Peyer's patch (tissue), 4 donors: Measurements from ENCODE around the gene ALDH3B1. TPM values are rescaled to one million over a fixed set of nuclear protein-coding genes. Genes with fewer than 3 reads are reported as not detected.

Experiments
- DNase-seq, 3 donors: peaks; one replicate each; pipeline ENCODE4 v3.0.0-alpha.2; 2017 to 2019
- H3K27ac ChIP-seq, 4 donors: fragments of 200-600 bp; sonication (generic); one replicate each; pipeline ENCODE4 v1.5.1; 2016 to 2019
- H3K27me3 ChIP-seq, 2 donors: fragments of 200-600 bp; sonication (generic); one replicate each; pipeline ENCODE4 v1.5.1; 2019
- H3K36me3 ChIP-seq, 3 donors: fragments of 200-600 bp; sonication (generic); one replicate each; pipeline ENCODE4 v1.5.1; 2016 to 2019
- H3K4me1 ChIP-seq, 4 donors: fragments of 200-600 bp; sonication (generic); one replicate each; pipeline ENCODE4 v1.5.1; 2016 to 2019
- H3K4me3 ChIP-seq, 4 donors: fragments of 200-600 bp; sonication (generic); 1 replicate in 3 of 4; 2 replicates in 1 of 4; pipeline ENCODE4 v1.5.1; 2016 to 2019; ENCODE audit warnings: mild to moderate bottlenecking in 1 of 4
- H3K9me3 ChIP-seq, 4 donors: fragments of 200-600 bp; sonication (generic); one replicate each; pipeline ENCODE4 v1.5.1; 2016 to 2019; ENCODE audit warnings: mild to moderate bottlenecking in 1 of 4
- POLR2A ChIP-seq, 2 donors: fragments of 450-650 bp; IDR thresholded peaks; one replicate each; pipeline ENCODE4 v1.5.1; 2017; ENCODE audit warnings: antibody characterized with exemption in 2 of 2, mild to moderate bottlenecking in 2 of 2, moderate library complexity in 2 of 2
- total RNA-seq, 4 donors: library from RNA; depleted of rRNA; stranded (reverse); fragments of >200 nt; gene quantifications; one replicate each; pipeline ENCODE4 v1.1.0, GENCODE V29; 2016
- TF ChIP-seq, protein P1 (sequence below), 6 experiments: fragments of 450-650 bp in 4 of 6; fragments of 200-600 bp in 2 of 6; sonication (generic) in 1 of 6; IDR thresholded peaks; one replicate each; pipeline ENCODE4 v1.5.1; 2017 to 2019; ENCODE audit warnings: antibody characterized with exemption in 6 of 6, mild to moderate bottlenecking in 3 of 6, moderate library complexity in 1 of 6

The ALDH3B1 gene
- total RNA-seq, 4 donors from 2014 or later = 14.9 to 53.5 (median 37.0) TPM

DNA sequence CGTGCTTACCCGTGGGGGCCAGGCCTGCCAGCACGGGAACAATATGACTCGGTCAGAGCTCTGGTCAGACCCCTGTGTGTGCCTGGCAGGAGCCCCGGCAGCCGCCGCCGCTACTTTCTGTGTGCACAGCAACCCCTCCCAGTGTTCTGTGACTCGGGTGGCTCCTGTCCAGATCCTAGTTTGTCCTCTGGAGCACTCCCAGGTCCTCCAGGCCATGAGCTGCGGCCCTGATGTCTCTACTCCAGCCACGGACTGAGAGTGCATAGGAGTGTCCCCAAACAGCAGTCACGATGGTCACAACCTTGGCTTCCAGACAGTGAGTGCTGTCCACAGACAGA is 23.6 kb downstream of the ALDH3B1 start:
- TF ChIP-seq, protein P1, sequence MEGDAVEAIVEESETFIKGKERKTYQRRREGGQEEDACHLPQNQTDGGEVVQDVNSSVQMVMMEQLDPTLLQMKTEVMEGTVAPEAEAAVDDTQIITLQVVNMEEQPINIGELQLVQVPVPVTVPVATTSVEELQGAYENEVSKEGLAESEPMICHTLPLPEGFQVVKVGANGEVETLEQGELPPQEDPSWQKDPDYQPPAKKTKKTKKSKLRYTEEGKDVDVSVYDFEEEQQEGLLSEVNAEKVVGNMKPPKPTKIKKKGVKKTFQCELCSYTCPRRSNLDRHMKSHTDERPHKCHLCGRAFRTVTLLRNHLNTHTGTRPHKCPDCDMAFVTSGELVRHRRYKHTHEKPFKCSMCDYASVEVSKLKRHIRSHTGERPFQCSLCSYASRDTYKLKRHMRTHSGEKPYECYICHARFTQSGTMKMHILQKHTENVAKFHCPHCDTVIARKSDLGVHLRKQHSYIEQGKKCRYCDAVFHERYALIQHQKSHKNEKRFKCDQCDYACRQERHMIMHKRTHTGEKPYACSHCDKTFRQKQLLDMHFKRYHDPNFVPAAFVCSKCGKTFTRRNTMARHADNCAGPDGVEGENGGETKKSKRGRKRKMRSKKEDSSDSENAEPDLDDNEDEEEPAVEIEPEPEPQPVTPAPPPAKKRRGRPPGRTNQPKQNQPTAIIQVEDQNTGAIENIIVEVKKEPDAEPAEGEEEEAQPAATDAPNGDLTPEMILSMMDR (IDR thresholded peaks at IDR 0.05) = no peak
- TF ChIP-seq POLR2A (IDR thresholded peaks at IDR 0.05) = no peak
- H3K27me3 ChIP-seq = no peaks in the 10 kb centered on the region
- no peak overlapping the region for H3K27ac ChIP-seq
- H3K36me3 ChIP-seq = peaks cover 0 to 22% (median 0%) of the 10 kb centered on the region in 3 donors
- H3K4me1 ChIP-seq = peaks cover 11 to 48% (median 24%) of the 10 kb centered on the region in 4 donors
- no peaks in the 10 kb centered on the region for H3K9me3 ChIP-seq
- no peak for DNase-seq
- H3K4me3 ChIP-seq = no peak overlapping the region

DNA sequence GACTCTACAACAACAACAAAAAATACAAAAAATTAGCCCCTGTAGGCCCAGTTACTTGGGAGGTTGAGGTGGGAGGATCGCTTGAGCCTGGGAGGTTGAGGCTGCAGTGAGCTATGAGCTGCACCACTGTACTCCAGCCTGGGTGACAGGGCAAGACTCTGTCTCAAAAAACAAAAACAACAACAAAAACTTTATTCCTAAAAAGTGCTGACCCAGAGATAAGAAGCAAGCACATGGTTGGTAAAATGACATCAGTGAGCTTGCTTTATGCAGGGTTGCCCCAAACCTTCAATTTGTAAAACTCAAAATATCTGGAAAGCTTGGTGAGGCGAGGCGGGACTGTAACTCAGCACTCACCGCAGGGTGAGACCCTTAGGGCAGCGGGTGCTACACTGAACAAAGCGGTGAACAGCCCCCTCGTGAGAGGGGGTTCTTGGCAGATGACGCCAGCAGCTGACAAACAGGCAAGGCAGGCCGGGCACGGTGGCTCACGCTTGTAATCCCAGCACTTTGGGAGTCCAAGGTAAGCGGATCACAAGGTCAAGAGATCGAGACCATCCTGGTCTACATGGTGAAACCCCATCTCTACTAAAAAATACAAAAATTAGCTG is 25.2 kb downstream of the ALDH3B1 start:
- Histone ChIP-seq H3K27ac (no peak overlapping the region), H3K36me3 (peaks cover 0 to 22% (median 0%) of the 10 kb centered on the region in 3 donors), H3K27me3 (no peaks in the 10 kb centered on the region), H3K4me3 (no peak overlapping the region), H3K9me3 (no peaks in the 10 kb centered on the region), H3K4me1 (peaks cover 11 to 51% (median 25%) of the 10 kb centered on the region in 4 donors)
- no peak for DNase-seq
- TF ChIP-seq, protein P1 (IDR thresholded peaks at IDR 0.05) = no peak
- TF ChIP-seq POLR2A (IDR thresholded peaks at IDR 0.05) = no peak

DNA sequence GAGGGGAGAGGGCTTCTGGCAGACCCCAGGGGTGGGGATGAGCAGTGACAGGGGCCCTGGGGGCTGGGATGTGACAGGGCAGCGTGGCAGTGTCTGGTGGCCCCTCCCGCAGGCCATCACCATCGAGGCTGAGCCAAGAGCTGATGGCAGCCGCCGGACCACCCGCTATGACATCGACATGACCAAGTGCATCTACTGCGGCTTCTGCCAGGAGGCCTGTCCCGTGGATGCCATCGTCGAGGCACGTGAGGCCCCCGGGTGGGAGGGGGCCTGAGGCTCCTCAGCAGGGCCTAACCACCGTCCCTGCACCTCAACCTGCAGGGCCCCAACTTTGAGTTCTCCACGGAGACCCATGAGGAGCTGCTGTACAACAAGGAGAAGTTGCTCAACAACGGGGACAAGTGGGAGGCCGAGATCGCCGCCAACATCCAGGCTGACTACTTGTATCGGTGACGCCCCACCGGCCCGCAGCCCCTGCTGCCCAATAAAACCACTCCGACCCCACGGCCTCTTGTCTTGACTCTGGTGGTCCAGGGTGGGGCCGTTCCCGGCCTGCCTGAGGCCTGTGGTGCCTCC is 26.1 kb downstream of the ALDH3B1 start:
- Histone ChIP-seq H3K36me3 (peaks cover 0 to 22% (median 0%) of the 10 kb centered on the region in 3 donors), H3K27ac (peak overlapping the region; percentile 86 to 93 (median 90)), H3K27me3 (no peaks in the 10 kb centered on the region), H3K9me3 (no peaks in the 10 kb centered on the region), H3K4me3 (no peak overlapping the region), H3K4me1 (peaks cover 11 to 59% (median 28%) of the 10 kb centered on the region in 4 donors)
- no peak for TF ChIP-seq POLR2A (IDR thresholded peaks at IDR 0.05)
- TF ChIP-seq, protein P1 (IDR thresholded peaks at IDR 0.05) = no peak
- peak in 1 of 3 donors; percentile 20 for DNase-seq

DNA sequence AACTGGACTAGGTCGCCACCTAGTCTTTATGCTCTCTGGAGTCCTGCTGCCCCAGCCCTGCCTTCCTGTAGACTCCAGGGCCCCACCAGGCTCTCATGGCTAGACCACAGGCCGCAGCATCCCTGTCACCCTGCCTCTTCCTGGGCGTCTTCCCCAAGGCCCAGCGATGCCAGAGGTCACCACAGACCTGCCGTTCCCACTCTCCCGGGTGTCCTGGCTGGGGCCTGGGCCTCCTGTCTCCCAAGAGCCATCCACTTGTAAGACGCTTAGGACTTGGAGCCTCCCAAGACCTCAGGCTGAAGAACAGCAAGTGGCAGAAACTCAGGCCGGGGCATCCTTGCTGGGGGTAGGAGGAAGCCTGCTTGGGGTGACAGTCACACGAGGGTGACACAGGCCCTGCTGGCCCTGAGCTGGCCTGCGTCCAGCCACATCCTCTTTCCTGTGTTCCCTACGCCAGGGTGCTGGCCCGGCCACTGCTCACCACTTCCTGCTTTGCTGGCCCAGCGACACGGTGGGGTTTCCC is 26.7 kb downstream of the ALDH3B1 start:
- Histone ChIP-seq H3K4me3 (no peak overlapping the region), H3K27me3 (no peaks in the 10 kb centered on the region), H3K27ac (peak overlapping the region; percentile 86 to 93 (median 90)), H3K9me3 (no peaks in the 10 kb centered on the region), H3K4me1 (peaks cover 6 to 59% (median 25%) of the 10 kb centered on the region in 4 donors), H3K36me3 (peaks cover 0 to 22% (median 0%) of the 10 kb centered on the region in 3 donors)
- peak in 2 of 3 donors; percentile 41 to 85 for DNase-seq
- no peak for TF ChIP-seq POLR2A (IDR thresholded peaks at IDR 0.05)
- TF ChIP-seq, protein P1 (IDR thresholded peaks at IDR 0.05) = no peak

DNA sequence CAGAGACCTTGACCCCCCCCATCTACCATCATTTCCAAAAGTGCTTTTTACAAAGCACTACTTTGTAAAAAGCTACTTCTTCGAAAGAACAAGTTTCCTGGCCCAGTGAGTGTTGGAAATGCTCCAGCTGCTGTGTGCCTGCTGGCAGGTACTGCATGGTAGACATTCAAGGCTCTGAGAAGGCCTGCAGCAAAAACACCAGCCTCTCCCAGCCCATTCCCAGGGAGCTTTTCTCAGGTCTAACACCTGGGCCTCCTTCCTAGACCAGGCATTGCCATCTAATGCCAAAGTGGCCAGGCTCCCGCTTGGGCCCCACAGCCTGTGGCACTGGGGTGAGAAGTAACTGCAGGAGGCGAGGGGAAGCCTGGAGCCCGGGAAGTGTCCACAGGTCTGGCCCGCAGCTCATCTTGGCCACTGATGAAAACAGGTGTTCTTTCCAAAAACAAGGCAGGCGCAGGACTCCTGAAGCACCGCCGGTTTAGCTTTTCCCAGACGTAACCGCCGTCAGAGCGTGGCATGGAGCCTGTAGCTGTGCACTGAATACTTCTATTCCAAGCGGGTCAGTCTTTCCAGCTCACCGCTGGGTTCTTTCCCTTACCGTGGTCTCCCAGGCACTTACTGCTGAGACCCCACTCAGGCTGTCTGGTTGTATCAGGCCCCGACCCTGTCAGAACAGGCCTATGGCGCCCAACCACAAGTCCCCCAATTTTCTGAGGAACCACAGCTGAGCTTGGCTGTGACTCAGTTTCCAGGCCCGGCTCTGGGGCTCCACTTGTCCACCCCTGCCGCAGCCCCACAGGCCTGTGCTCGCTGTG is 27.5 kb downstream of the ALDH3B1 start:
- Histone ChIP-seq H3K4me3 (peak overlapping the region in 1 of 4 donors; percentile 91), H3K4me1 (peaks cover 5 to 53% (median 24%) of the 10 kb centered on the region in 4 donors)

More for the DNA sequence above, 27.5 kb downstream of the ALDH3B1 start:
- Histone ChIP-seq H3K27me3 (no peaks in the 10 kb centered on the region), H3K27ac (peak overlapping the region; percentile 86 to 93 (median 90)), H3K36me3 (peaks cover 0 to 24% (median 0%) of the 10 kb centered on the region in 3 donors), H3K9me3 (no peaks in the 10 kb centered on the region)
- no peak for DNase-seq
- TF ChIP-seq POLR2A (IDR thresholded peaks at IDR 0.05) = no peak
- TF ChIP-seq, protein P1 (IDR thresholded peaks at IDR 0.05) = no peak
